ENCODE measurements around the gene CCDC38.

CCDC38 gene

DNA sequence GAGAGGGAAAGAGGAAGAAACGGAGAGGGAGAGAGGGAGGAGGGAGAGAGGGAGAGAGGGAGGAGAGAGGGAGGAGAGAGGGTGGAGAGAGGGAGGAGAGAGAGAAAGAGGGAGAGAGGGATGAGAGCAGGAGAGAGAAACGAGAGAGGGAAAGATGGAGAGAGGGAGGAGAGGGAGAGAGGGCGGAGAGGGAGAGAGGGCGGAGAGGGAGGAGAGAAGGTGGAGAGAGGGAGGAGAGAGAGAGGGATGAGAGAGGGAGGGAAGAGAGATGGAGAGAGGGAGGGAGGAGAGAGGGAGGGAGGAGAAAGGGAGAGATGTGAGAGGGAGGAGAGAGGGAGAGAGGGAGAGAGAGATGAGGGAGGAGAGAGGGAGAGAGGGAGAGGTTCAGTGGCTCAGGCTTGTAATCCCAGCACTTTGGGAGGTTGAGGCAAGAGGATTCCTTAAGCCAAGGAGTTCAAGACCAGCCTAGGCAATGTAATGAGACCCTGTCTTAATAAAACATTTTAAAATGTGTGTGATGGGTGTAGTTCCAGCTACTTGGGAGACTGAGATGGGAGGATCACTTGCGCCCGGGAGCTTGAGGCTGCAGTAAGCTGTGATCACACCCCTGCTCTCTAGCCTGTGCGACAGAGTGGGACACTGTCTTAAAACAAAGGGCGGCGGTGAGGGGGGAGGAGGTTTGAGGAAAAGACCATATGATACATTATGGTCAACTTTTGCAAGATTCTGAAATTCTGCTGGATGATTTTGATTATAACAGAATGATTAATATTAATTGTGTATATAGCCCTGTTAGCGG, 105.0 kb downstream of the CCDC38 start:
- Histone ChIP-seq H3K27ac (ENCODE audit: low read depth, low read length, poor library complexity, severe bottlenecking) (no peak overlapping the region), H4K20me1 (ENCODE audit: insufficient read depth, low read length) (no peaks in the 10 kb centered on the region), H3K9me3 (ENCODE audit: low read length) (no peaks in the 10 kb centered on the region), H3K4me3 (ENCODE audit: low read depth, low read length, poor library complexity, severe bottlenecking) (no peak overlapping the region), H3K4me1 (ENCODE audit: insufficient read depth, low read length, severe bottlenecking) (no peaks in the 10 kb centered on the region), H3K27me3 (ENCODE audit: insufficient read depth, low read length) (no peaks in the 10 kb centered on the region), H3K79me2 (ENCODE audit: insufficient read depth, low read length) (no peaks in the 10 kb centered on the region), H3K4me2 (ENCODE audit: low read length) (no peak overlapping the region), H3K9ac (ENCODE audit: low read length) (no peak overlapping the region), H3K9me2 (ENCODE audit: low read depth, low read length) (no peaks in the 10 kb centered on the region), H2AFZ (ENCODE audit: low read length) (no peak overlapping the region), H3K36me3 (ENCODE audit: insufficient read depth, low read length) (no peaks in the 10 kb centered on the region), H3F3A (ENCODE audit: insufficient read depth, low read length) (no peaks in the 10 kb centered on the region)
- TF ChIP-seq, protein P1, sequence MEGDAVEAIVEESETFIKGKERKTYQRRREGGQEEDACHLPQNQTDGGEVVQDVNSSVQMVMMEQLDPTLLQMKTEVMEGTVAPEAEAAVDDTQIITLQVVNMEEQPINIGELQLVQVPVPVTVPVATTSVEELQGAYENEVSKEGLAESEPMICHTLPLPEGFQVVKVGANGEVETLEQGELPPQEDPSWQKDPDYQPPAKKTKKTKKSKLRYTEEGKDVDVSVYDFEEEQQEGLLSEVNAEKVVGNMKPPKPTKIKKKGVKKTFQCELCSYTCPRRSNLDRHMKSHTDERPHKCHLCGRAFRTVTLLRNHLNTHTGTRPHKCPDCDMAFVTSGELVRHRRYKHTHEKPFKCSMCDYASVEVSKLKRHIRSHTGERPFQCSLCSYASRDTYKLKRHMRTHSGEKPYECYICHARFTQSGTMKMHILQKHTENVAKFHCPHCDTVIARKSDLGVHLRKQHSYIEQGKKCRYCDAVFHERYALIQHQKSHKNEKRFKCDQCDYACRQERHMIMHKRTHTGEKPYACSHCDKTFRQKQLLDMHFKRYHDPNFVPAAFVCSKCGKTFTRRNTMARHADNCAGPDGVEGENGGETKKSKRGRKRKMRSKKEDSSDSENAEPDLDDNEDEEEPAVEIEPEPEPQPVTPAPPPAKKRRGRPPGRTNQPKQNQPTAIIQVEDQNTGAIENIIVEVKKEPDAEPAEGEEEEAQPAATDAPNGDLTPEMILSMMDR (IDR thresholded peaks at IDR 0.05; ENCODE audit: low read length): no peak
- no peak for TF ChIP-seq EZH2 (IDR thresholded peaks at IDR 0.05; ENCODE audit: borderline replicate concordance, low read length)

DNA sequence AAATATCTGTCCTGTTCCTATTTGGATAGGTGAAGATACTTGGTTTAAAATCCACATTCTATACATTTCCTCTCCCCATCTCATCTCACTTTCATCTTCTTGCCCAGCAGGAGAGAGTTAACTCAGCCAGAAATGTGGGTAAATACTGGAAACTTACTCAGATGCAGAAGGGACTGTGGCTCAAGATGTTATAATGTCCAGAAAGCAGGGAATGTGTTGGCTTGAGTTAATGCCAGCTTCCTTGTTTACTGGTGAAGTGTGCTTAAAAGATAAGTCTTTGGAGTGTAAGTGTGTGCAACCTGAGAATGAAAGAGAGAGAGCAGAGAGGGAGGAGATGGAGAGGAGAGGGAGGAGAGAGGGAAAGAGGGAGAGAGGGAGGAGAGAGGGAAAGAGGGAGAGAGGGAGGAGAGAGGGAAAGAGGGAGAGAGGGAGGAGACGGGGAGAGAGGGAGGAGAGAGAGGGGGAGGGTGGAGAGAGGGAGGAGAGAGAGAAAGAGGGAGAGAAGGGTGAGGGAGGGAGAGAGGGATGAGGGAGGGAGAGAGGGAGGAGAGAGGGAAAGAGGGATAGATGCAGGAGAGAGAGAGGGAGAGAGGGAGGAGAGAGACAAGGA, 105.7 kb downstream of the CCDC38 start:
- H3K4me3 ChIP-seq (ENCODE audit: low read depth, low read length, poor library complexity, severe bottlenecking): no peak overlapping the region
- H3F3A ChIP-seq (ENCODE audit: insufficient read depth, low read length): no peaks in the 10 kb centered on the region
- H4K20me1 ChIP-seq (ENCODE audit: insufficient read depth, low read length): no peaks in the 10 kb centered on the region
- no peaks in the 10 kb centered on the region for H3K9me3 ChIP-seq (ENCODE audit: low read length)
- no peaks in the 10 kb centered on the region for H3K4me1 ChIP-seq (ENCODE audit: insufficient read depth, low read length, severe bottlenecking)
- no peaks in the 10 kb centered on the region for H3K36me3 ChIP-seq (ENCODE audit: insufficient read depth, low read length)
- no peaks in the 10 kb centered on the region for H3K9me2 ChIP-seq (ENCODE audit: low read depth, low read length)
- H3K27ac ChIP-seq (ENCODE audit: low read depth, low read length, poor library complexity, severe bottlenecking): no peak overlapping the region
- TF ChIP-seq, protein P1 (IDR thresholded peaks at IDR 0.05; ENCODE audit: low read length): no peak
- TF ChIP-seq EZH2 (IDR thresholded peaks at IDR 0.05; ENCODE audit: borderline replicate concordance, low read length): no peak
- H3K4me2 ChIP-seq (ENCODE audit: low read length): no peak overlapping the region
- H2AFZ ChIP-seq (ENCODE audit: low read length): no peak overlapping the region
- 0 out of 2 replicates have a peak, but pooled peaks cover 1% of the 10 kb centered on the region for H3K27me3 ChIP-seq (ENCODE audit: insufficient read depth, low read length)
- H3K79me2 ChIP-seq (ENCODE audit: insufficient read depth, low read length): no peaks in the 10 kb centered on the region
- no peak overlapping the region for H3K9ac ChIP-seq (ENCODE audit: low read length)

DNA sequence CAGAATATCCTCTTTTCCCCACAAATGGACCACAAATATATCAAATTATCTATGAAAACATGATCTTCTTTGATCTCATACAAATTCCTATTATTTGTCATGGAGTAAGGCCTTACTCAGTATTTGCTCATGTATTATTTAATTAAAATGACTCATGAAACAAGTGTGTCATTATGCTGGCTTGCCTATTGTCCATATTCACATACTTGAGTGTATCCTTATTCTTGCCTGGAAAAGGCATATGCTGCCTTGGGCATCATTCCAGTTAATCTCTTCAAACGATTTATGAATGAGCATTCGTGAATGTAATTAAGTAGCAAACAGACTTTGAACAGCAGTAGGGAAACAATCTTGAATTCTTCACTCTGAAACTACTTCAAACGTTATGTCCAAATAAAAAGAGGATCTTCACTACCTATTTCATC, 106.2 kb downstream of the CCDC38 start:
- TF ChIP-seq EZH2 (IDR thresholded peaks at IDR 0.05; ENCODE audit: borderline replicate concordance, low read length): no peak
- TF ChIP-seq, protein P1 (IDR thresholded peaks at IDR 0.05; ENCODE audit: low read length): no peak
- Histone ChIP-seq H3K9ac (ENCODE audit: low read length) (no peak overlapping the region), H3K9me2 (ENCODE audit: low read depth, low read length) (no peaks in the 10 kb centered on the region), H3K79me2 (ENCODE audit: insufficient read depth, low read length) (no peaks in the 10 kb centered on the region), H3K9me3 (ENCODE audit: low read length) (no peaks in the 10 kb centered on the region), H3K27ac (ENCODE audit: low read depth, low read length, poor library complexity, severe bottlenecking) (no peak overlapping the region), H3K4me2 (ENCODE audit: low read length) (no peak overlapping the region), H2AFZ (ENCODE audit: low read length) (no peak overlapping the region), H3F3A (ENCODE audit: insufficient read depth, low read length) (no peaks in the 10 kb centered on the region), H3K4me1 (ENCODE audit: insufficient read depth, low read length, severe bottlenecking) (no peaks in the 10 kb centered on the region), H3K36me3 (ENCODE audit: insufficient read depth, low read length) (no peaks in the 10 kb centered on the region), H3K4me3 (ENCODE audit: low read depth, low read length, poor library complexity, severe bottlenecking) (no peak overlapping the region), H4K20me1 (ENCODE audit: insufficient read depth, low read length) (no peaks in the 10 kb centered on the region), H3K27me3 (ENCODE audit: insufficient read depth, low read length) (0 out of 2 replicates have a peak, but pooled peaks cover 4% of the 10 kb centered on the region)
